Right cardiac atrium (tissue), 5 donors: ENCODE data around the gene SLC17A2. TPM values are rescaled to one million over a fixed set of nuclear protein-coding genes. Genes with fewer than 3 reads are reported as not detected.

ENCODE experiments used
- ATAC-seq, 2 donors: fragments of 200-7000 bp; cut with Tn5 transposase; one replicate each; pipeline versions ENCODE4 v1.8.0 to v1.9.1; 2020; ENCODE audit warnings: moderate library complexity in 2 of 2, mild to moderate bottlenecking in 1 of 2
- DNase-seq, 3 donors: peaks; one replicate each; pipeline ENCODE4 v3.0.0-alpha.2; 2020
- H3K27ac ChIP-seq: one replicate; pipeline ENCODE4 v1.5.1; 2013; ENCODE audit warnings: mild to moderate bottlenecking, low read length, control low read depth, moderate library complexity
- H3K27me3 ChIP-seq: one replicate; pipeline ENCODE4 v1.6.1; 2013; ENCODE audit not compliant: control insufficient read depth, insufficient read depth
- H3K4me1 ChIP-seq: one replicate; pipeline ENCODE4 v1.6.1; 2013; ENCODE audit warnings: low read length; ENCODE audit not compliant: control insufficient read depth, insufficient read depth
- H3K4me3 ChIP-seq: one replicate; pipeline ENCODE4 v1.5.1; 2013; ENCODE audit warnings: low read length, control low read depth
- H3K9me3 ChIP-seq: one replicate; pipeline ENCODE4 v1.6.1; 2013; ENCODE audit warnings: low read length; ENCODE audit not compliant: control insufficient read depth
- WGBS: extraction: QIAGEN DNeasy Blood & Tissue Kit; methylation state at CpG from one replicate; pipeline ENCODE4 v1.1.7; 2013; 5-methylcytosine and 5-hydroxymethylcytosine counted together
- intact Hi-C, 4 donors: fragments of 100-400 bp; cut with DNase I; formaldehyde crosslinking; loops; one replicate each; pipeline versions ENCODE4 v1.11.0 to v1.14.0; 2022 to 2023
- polyA plus RNA-seq: library from polyadenylated mRNA; stranded (reverse); fragments of 200-250 nt; gene quantifications from one replicate; pipeline ENCODE4 v1.2.3, GENCODE V29; 2013
- total RNA-seq, 4 donors: library from RNA; stranded (reverse); fragmentation: NEBNext Ultra II Directional; extraction: Animal tissue kit (Norgen Biotek cat#: 25700); gene quantifications; one replicate each; pipeline ENCODE4 v1.2.1, GENCODE V29; 2021
- donor health status: healthy with polysubstance abuse.
- donor health status: DM: no; HTN: yes; CAD: no.
- donor health status: DM: no; HTN: no; CAD: no.
- donor health status: DM: no; HTN: yes; CAD: no; lungs with severe emphysema.
- donor health status: DM: yes; HTN: yes; CAD: no.

The SLC17A2 gene
- total and polyA plus RNA-seq, 5 donors: not detected

DNA sequence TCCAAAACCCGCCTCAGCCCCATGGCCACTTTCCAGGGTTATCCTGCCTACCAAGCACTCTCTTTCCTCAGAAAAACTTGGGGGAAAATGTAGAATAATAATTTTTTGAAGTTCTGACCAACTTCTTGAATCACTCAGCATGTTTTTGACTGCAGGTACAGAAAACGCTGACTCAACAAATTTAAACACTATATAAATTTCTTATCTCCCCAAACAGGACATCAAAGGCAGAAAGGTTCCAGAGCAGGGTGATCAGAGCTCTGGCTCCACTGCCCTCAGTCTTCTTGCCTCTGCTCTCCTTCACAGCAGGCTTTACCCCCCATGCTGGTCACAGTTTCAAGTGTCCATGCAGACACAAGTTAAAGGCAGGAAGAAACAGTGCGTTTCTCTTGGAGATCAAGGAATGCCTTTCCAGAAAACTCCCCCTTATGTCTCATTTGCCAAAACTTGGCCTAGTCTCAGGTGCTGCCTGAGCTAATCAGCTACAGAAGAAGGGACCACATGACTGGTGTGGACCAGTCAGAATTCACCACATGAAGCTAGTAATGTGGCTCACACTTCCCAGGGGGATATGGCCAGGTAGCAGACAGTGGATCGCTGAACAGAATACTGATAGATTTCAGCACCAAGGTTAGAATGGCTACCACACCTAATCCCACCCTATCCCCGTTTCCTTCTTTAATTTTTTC lies 32.1 kb downstream of the SLC17A2 start:
- ATAC-seq (no peak), DNase-seq (no peak)
- Histone ChIP-seq H3K27ac (no peak overlapping the region), H3K4me3 (no peak overlapping the region), H3K9me3 (no peaks in the 10 kb centered on the region), H3K4me1 (no peaks in the 10 kb centered on the region), H3K27me3 (no peaks in the 10 kb centered on the region)
- WGBS: 80% methylated on average over 5 of the region's 5 CpGs
- intact Hi-C loops: no loop called here

DNA sequence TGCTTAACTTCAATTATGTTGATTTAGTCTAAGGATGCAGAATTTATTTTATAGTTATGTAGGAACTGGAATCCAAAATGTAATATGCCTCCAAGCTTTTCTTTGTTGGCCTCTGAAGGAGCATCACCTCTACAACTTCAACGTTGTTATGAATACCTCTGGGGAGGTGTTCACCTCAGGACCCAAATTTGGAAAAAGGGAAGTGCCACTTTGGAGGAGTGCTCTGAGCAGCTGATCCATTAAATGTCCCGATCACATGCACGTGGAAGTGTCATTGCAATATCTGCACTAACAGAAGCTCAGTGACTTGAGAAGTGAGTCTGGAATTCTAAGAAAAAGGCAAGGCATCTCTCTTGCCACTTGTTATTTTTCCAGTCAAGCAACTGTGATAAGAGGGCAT lies 34.2 kb downstream of the SLC17A2 start:
- ATAC-seq (no peak), DNase-seq (no peak)
- intact Hi-C loops: no loop called here
- no peaks in the 10 kb centered on the region for H3K9me3 ChIP-seq
- H3K4me3 ChIP-seq: no peak overlapping the region
- H3K27ac ChIP-seq: no peak overlapping the region
- no peaks in the 10 kb centered on the region for H3K4me1 ChIP-seq
- 68% methylated on average over 3 of the region's 3 CpGs for WGBS
- H3K27me3 ChIP-seq: no peaks in the 10 kb centered on the region

DNA sequence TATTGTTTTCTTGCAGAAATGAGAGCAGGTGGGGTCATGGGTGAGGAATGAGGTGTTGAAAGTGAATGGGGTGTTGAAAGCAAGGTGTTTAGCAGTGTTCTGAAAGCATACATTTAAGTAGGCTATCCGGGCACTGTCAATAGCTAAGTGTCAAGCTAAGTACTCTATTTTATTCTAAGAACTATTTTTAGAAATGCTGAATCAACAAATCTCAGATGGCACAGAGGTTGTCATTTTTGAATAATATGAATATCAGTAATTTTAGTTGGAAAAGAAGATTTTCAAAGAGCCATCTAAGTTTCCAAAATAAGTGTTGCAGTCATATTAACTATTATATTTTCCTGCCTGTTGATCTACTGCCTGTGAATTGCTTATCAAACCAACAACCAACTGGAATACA lies 34.7 kb downstream of the SLC17A2 start:
- Histone ChIP-seq H3K9me3 (no peaks in the 10 kb centered on the region), H3K27ac (no peak overlapping the region), H3K27me3 (no peaks in the 10 kb centered on the region), H3K4me3 (no peak overlapping the region), H3K4me1 (no peaks in the 10 kb centered on the region)
- WGBS: 56% methylated on average over 1 of the region's 1 CpG
- no peak for ATAC-seq
- intact Hi-C loops: no loop called here
- DNase-seq: no peak

DNA sequence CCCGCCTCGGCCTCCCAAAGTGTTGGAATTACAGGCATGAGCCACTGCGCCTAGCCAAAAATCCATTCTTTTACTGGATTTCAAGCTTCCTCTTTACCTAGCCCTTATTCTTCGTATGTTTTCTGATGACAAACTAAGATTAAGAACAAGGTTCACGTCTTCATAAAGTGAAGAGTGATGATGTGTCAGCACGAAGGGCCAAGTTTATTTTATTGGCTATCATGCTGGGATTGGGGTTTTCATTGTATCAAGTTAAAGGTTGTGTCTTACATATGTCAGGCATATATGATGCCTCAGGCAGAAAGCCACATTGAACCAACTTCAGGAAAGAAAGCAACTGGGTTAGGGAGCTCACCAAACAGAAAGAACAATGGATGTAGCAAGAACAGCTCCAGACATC lies 36.7 kb downstream of the SLC17A2 start:
- intact Hi-C loops: no loop called here
- ATAC-seq (no peak), DNase-seq (no peak)
- Histone ChIP-seq H3K27ac (no peak overlapping the region), H3K4me3 (no peak overlapping the region), H3K9me3 (no peaks in the 10 kb centered on the region), H3K4me1 (no peaks in the 10 kb centered on the region), H3K27me3 (no peaks in the 10 kb centered on the region)
- 88% methylated on average over 6 of the region's 6 CpGs for WGBS

DNA sequence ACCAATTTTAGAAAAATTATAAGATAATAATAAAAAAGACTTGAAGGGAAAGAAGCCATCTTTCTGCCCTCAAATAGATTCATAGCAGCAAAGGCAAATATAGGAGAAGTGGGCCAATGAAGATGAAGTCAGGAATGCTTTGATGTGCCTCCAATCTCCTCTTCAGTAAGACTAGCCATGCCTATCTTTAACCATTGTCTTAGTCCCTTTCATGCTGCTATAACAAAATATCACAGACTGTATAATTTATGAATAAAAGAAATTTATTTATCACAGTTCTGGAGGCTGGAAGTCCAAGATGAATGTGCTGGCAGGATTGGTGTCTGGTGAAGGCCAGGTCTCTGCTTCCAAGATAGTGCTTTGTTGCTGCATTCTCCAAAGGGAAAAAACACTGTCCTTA lies 37.6 kb downstream of the SLC17A2 start:
- Histone ChIP-seq H3K27ac (no peak overlapping the region), H3K27me3 (no peaks in the 10 kb centered on the region), H3K4me1 (no peaks in the 10 kb centered on the region), H3K9me3 (no peaks in the 10 kb centered on the region), H3K4me3 (no peak overlapping the region)
- DNase-seq (no peak), ATAC-seq (no peak)
- intact Hi-C loops: no loop called here

DNA sequence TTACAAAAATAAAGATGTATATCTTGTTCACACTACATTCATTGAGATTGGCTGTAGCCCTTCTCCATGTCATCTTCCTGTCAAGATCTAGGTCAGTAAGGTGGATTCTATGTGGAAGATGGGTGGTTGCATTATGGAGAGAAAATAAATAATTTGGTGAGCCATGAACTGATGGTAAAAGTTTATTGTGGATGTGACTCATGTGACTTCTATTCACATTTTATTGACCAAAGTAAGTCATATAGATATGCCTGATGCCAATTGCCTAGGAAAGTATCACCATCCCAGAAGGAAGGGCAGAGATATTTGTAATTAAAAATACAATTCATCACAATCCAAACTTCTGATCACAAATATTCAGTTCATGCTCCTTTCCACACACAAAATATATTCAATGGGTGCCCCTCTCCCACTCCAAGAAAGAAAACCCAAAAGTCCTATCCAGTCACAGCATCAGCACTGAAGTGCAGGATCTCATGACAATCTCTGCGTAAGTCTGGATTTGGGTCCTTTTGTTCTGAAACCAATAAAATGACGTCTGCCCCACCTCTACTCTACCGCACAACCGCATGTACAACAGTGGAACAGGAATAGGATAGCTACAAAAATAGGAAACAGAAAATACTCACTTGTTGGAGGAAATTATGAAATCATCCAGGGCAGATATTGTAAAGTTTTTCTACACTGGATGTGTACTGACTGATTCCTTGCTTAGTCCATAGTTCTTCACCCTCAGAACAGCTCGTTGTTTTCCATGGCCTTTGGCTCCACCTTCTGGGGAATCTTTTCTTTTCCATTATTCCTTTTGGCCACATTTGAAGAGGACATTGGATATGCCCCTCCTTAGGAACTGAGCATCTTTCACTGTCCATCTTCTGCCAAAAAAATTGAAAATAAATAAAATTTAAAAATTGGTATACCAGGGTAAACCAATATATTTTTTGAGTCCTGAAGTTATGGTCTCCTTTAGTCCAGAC lies 40.3 kb downstream of the SLC17A2 start:
- intact Hi-C loops: no loop called here
- DNase-seq (no peak), ATAC-seq (peak; percentile 71 to 85)
- Histone ChIP-seq H3K9me3 (no peaks in the 10 kb centered on the region), H3K27me3 (no peaks in the 10 kb centered on the region), H3K4me3 (no peak overlapping the region), H3K4me1 (no peaks in the 10 kb centered on the region), H3K27ac (no peak overlapping the region)
- WGBS: 52% methylated on average over 5 of the region's 5 CpGs

DNA sequence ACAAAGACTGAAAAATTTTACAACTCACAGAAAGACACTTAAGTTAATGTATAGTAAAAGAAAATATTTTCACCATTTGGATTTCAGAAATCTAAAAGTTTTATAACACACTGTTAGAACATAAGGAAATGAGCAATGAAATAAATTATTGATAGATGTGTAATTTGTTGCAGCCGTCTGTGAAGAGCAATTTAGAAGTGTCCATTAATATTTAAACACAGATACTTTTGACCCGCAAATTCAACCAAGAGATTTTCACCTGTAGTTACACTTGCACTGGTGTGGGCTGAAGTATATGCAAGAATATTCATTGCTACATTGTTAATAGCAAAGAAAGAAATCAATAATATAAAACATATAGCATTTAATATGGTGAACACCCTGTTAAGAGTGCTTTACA lies 41.9 kb downstream of the SLC17A2 start:
- ATAC-seq: no peak
- Histone ChIP-seq H3K4me3 (no peak overlapping the region), H3K9me3 (no peaks in the 10 kb centered on the region), H3K27me3 (no peaks in the 10 kb centered on the region), H3K27ac (no peak overlapping the region), H3K4me1 (no peaks in the 10 kb centered on the region)
- intact Hi-C loops: no loop called here
- WGBS: 82% methylated on average over 2 of the region's 2 CpGs
- DNase-seq: no peak

DNA sequence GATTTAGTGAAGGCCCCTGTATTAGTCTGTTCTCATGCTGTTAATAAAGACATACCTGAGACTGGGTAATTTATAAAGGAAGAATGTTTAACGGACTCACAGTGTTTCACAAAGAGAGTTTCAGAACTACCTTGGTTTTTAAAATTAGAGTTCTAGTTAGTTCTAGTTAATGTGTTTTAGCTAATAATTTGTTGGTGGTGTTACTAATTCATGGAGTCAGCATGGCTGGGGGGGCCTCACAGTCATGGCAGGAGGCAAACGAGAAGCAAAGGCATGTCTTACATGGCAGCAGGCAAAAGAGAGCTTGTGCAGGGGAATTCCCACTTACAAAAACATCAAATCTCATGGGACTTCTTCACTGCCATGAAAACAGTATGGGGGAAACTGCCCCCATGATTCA lies 44.4 kb downstream of the SLC17A2 start:
- H3K4me3 ChIP-seq: no peak overlapping the region
- DNase-seq: no peak
- whole genome bisulfite sequencing: 89% methylated on average over 2 of the region's 2 CpGs
- intact Hi-C loops: no loop called here
- no peak for ATAC-seq
- no peak overlapping the region for H3K27ac ChIP-seq
- no peaks in the 10 kb centered on the region for H3K9me3 ChIP-seq
- no peaks in the 10 kb centered on the region for H3K27me3 ChIP-seq
- H3K4me1 ChIP-seq: no peaks in the 10 kb centered on the region

DNA sequence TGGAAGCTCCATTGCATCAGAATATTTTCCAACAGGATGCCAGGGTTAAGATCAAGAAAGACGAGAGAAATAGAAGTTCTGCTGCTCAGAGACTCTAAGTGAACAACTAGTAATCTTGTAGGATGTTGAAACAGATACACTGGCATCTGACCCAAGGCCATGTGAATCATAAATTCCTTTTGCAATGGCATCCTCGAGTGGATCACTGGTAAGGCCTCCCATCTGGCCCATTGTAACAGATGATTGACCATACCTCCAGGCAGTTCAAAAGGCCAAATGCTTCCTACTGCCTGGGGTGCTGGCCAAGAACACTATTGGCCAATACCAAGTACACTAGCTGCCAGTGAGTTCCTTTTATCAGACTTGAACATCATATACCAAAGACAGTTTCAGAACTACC lies 46.5 kb downstream of the SLC17A2 start:
- no peak for DNase-seq

DNA sequence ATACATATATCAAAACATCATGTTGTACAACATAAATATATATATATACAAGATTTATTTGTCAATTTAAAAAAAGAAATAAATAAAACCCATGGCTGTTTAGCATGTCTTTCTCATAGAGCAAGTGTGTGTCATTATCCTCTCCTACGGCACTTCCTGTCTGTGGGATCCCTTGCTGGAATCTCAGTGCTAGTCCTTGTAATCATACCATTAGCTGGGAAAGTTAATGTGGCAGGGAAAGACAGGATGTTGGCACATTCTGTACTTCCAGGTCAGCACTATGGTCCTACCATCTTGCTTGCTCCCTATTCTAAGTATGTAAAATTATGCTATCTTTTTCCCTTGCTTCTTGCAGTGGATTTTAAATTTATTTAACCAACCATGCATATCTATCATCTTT lies 47.0 kb downstream of the SLC17A2 start:
- Histone ChIP-seq H3K27me3 (no peaks in the 10 kb centered on the region), H3K4me3 (no peak overlapping the region), H3K4me1 (no peaks in the 10 kb centered on the region), H3K27ac (no peak overlapping the region), H3K9me3 (no peaks in the 10 kb centered on the region)
- ATAC-seq (no peak), DNase-seq (no peak)
- WGBS: 85% methylated on average over 1 of the region's 1 CpG
- intact Hi-C loops: no loop called here

More for the DNA sequence above, 46.5 kb downstream of the SLC17A2 start:
- WGBS: 68% methylated on average over 2 of the region's 2 CpGs
- no peak overlapping the region for H3K4me3 ChIP-seq
- ATAC-seq: peak; percentile 33 to 59
- H3K27me3 ChIP-seq: no peaks in the 10 kb centered on the region
- intact Hi-C loops: no loop called here
- no peaks in the 10 kb centered on the region for H3K9me3 ChIP-seq
- no peaks in the 10 kb centered on the region for H3K4me1 ChIP-seq
- H3K27ac ChIP-seq: no peak overlapping the region

DNA sequence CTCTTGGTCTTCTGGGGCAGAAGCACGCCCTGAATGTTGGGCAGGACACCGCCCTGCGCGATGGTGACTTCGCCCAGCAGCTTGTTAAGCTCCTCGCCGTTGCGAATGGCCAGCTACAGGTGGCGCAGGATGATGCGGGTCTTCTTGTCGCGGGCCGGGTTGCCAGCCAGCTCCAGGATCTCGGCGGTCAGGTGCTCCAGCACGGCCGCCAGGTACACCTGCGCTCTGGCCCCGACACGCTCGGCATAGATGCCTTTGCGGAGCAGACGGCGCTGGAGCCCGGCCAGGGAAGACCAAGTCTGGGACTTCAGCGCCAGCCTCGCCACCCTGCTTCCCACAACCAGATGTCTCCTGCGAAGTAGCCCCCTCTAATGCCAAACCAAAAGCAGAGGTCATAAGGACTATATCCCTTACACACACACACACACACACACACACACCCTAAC lies 48.4 kb downstream of the SLC17A2 start:
- intact Hi-C loops: no loop called here
- 56% methylated on average over 28 of the region's 28 CpGs for WGBS
- Histone ChIP-seq H3K27me3 (no peaks in the 10 kb centered on the region), H3K4me3 (no peak overlapping the region), H3K4me1 (no peaks in the 10 kb centered on the region), H3K9me3 (no peaks in the 10 kb centered on the region), H3K27ac (no peak overlapping the region)
- peak; percentile 18 to 54 (median 35) for DNase-seq
- ATAC-seq: peak; percentile 33 to 69
